Suppressor macrophage treated with lipopolysaccharide for 1 hour (primary cell): ENCODE measurements around the gene ZGLP1.
"Not testable (repeated sequence)": the region's sequence is repeated elsewhere in the genome, so short reads cannot be mapped to it uniquely, and the experiment has no call there.

Source experiments
- DNase-seq, 3 donors: peaks; one replicate each; pipeline ENCODE4 v3.0.0-alpha.2; 2020 to 2022

ZGLP1 gene

DNA sequence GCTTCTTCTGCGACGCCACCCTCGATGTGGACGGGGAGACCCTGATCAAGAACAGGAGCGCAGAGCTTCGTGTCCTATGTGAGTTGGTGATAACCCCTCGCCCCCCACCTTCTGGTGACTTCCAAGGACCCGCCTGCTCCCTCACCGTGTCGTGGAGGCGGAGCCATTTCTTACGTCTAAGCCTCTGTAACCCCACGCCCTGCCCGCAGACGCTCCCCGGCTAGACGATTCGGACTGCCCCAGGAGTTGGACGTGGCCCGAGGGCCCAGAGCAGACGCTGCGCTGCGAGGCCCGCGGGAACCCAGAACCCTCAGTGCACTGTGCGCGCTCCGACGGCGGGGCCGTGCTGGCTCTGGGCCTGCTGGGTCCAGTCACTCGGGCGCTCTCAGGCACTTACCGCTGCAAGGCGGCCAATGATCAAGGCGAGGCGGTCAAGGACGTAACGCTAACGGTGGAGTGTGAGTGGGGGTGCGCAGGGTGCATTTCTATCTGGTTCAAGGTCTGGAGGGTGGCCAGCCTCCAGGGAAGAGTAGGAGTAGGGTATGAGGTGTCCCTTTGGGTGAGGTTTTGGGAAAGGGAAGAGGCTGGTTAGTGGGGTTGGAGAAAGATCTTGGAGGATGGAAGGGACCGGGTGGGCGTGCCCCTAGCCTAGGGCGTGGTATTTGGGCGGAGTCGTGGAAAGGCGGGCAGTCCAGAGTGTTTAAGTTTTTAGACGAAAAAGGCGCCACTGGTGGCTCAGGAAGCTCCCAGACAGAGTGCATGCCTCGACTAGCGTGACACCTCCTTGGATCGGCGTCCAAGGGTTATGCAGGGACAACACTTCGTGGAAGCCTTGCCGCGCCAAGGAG is 16.6 kb downstream of the ZGLP1 start:
- DNase-seq, result peak; percentile 37 to 57 (median 44)

DNA sequence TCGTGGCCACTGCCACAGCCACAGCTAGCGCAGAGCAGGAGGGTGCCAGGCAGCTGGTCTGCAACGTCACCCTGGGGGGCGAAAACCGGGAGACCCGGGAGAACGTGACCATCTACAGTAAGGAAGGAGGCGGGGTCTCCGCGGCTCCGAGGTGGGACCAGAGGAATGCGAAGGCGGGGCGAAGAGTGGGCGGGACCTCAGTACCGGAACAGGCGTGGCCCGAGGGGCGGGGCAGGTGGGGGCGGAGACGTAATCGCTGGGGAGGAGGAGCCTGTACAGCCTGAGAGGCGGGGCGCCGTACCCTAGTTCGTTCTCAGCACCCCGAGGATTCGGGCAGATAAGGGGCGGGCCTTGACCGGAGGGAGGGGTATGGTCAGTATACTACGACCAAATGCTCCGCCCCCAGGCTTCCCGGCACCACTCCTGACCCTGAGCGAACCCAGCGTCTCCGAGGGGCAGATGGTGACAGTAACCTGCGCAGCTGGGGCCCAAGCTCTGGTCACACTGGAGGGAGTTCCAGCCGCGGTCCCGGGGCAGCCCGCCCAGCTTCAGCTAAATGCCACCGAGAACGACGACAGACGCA is 17.3 kb downstream of the ZGLP1 start:
- DNase-seq, result peak; percentile 93 to 98 (median 97)

DNA sequence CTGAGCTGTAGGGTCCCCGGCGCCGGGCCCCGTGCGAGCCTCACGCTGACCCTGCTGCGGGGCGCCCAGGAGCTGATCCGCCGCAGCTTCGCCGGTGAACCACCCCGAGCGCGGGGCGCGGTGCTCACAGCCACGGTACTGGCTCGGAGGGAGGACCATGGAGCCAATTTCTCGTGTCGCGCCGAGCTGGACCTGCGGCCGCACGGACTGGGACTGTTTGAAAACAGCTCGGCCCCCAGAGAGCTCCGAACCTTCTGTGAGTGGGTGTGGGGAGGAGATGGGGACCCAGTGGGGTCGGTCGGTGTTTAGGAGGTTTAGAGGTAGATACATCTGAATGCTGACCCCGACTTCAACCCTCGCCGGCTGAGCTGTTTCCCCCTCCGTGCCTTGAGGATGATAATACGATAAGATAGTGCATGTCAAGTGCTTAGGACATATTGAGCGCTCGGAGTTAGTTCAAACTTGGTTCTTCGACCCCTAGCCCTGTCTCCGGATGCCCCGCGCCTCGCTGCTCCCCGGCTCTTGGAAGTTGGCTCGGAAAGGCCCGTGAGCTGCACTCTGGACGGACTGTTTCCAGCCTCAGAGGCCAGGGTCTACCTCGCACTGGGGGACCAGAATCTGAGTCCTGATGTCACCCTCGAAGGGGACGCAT is 17.9 kb downstream of the ZGLP1 start:
- no peak for DNase-seq

DNA sequence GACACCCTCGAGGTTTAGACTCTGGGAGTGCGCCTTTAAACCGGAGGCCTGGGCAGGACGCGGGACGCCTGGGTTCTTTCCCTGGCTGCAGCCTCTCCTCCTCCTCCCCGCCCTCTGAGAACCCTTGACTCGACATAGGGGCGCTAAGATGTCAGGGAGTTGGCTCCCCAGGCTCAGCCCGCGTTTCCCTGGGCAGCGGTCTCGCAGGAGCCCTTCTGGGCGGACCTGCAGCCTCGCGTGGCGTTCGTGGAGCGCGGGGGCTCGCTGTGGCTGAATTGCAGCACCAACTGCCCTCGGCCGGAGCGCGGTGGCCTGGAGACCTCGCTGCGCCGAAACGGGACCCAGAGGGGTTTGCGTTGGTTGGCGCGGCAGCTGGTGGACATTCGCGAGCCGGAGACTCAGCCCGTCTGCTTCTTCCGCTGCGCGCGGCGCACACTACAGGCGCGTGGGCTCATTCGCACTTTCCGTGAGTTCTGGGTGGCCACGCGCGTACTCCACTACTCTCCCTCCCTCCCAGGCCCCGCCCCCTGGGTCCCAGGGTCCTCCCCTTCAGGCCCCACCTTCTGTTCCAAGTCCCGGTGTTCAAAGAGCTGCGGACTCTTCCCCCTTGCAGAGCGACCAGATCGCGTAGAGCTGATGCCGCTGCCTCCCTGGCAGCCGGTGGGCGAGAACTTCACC is 18.6 kb downstream of the ZGLP1 start:
- DNase-seq, result peak; percentile 75 to 89 (median 86)

DNA sequence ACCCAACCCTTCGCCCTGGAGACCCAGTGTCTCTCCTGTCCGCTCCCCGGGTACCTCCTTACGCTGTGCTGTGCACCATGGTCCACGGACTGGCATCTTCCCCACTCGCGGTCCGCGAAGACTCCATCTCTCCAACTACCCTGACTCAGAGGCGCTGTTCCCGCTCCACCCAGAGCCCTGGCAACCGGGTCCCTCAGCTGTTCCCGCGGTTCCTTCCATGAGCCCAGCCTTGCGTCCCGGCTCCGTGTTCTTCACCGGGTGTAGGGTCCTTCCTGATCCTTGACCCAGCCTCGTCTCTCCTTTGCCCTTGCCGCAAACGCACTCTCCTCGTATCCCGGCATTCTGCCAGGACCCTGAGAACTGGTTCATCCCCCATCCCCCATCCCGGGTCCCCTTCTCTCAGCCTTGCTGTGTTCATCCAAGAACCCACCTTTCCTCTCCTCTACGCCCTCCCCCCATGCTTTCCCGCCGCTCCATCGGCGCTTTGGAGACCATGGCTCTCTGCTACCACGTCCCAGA is 19.2 kb downstream of the ZGLP1 start:
- DNase-seq, result peak; percentile 40 to 54 (median 45)

DNA sequence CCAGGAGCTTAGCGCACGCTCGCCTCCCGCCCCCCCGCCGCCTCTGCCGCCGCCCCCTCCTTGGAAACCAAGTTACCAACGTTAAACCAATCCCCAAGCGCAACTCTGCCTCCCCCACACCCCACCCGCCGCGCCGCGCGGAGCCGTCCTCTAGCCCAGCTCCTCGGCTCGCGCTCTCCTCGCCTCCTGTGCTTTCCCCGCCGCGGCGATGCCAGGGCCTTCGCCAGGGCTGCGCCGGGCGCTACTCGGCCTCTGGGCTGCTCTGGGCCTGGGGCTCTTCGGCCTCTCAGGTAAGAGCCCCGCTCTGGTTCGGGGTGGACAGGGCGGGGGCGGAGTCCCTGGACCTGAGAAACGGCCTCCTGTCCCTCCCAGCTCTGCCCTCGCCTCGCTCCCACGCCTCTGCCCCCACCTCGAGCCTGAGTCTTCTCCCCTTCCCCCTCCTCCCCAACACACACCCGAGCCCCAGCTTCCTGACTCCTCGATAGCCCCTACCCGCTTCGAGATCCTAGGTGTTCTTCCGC is 19.7 kb downstream of the ZGLP1 start, which contains the start of gene ICAM5:
Gene ICAM5 (plus strand): TSS at position 117 of the 521 bp plus-strand sequence. CDS start 92 bp downstream, at position 209.
- peak; percentile 69 to 88 (median 70) for DNase-seq

DNA sequence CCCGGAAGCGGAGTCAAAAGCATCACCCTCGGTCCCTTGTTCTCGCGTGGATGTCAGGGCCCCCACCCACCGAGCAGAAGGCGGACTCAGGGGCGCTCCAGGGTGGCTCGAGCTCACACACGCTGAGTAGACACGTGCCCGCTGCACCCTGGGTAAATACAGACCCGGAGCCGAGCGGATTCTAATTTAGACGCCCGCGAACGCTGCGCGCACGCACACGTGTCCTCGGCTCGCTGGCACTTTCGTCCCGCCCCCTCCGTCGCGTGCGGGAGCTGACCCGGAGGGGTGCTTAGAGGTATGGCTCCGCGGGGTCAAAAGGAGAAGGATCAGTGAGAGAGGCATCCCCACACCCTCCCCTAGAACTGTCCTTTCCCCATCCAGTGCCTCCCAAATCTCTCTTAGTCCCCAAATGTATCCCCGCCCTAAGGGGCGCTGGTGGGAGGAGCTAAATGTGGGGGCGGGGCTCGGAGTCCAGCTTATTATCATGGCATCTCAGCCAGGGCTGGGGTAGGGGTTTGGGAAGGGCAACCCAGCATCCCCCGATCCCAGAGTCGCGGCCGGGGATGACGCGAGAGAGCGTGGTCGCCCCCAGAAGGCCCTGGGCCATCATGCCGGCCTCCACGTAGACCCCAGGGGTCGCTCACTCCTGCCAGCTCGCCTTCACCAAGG is 20.3 kb downstream of the ZGLP1 start:
- peak; percentile 86 to 93 (median 87) for DNase-seq

DNA sequence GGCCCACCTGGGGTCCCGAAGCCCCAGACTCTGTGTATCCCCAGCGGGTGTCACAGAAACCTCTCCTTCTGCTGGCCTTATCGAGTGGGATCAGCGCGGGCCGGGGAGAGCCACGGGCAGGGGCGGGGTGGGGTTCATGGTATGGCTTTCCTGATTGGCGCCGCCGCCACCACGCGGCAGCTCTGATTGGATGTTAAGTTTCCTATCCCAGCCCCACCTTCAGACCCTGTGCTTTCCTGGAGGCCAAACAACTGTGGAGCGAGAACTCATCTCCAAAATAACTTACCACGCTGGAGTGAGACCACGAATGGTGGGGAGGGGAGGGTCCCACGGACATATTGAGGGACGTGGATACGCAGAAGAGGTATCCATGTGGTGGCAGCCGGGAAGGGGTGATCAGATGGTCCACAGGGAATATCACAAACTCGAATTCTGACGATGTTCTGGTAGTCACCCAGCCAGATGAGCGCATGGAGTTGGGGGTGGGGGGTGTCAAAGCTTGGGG is 20.9 kb downstream of the ZGLP1 start:
- peak; percentile 76 to 87 (median 78) for DNase-seq

DNA sequence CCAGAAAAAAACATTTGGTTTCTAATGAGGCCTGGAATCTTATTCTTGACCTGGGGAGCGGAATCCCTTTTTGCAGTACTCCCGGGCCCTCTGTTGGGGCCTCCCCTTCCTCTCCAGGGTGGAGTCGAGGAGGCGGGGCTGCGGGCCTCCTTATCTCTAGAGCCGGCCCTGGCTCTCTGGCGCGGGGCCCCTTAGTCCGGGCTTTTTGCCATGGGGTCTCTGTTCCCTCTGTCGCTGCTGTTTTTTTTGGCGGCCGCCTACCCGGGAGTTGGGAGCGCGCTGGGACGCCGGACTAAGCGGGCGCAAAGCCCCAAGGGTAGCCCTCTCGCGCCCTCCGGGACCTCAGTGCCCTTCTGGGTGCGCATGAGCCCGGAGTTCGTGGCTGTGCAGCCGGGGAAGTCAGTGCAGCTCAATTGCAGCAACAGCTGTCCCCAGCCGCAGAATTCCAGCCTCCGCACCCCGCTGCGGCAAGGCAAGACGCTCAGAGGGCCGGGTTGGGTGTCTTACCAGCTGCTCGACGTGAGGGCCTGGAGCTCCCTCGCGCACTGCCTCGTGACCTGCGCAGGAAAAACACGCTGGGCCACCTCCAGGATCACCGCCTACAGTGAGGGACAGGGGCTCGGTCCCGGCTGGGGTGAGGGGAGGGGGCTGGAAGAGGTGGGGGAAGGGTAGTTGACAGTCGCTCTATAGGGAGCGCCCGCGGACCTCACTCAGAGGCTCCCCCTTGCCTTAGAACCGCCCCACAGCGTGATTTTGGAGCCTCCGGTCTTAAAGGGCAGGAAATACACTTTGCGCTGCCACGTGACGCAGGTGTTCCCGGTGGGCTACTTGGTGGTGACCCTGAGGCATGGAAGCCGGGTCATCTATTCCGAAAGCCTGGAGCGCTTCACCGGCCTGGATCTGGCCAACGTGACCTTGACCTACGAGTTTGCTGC is 22.5 kb downstream of the ZGLP1 start, which contains the start of gene ICAM4:
Gene ICAM4 (plus strand): TSS at position 153 of the 935 bp plus-strand sequence. CDS start 58 bp downstream, at position 211.
- peak; percentile 82 to 88 (median 86) for DNase-seq

DNA sequence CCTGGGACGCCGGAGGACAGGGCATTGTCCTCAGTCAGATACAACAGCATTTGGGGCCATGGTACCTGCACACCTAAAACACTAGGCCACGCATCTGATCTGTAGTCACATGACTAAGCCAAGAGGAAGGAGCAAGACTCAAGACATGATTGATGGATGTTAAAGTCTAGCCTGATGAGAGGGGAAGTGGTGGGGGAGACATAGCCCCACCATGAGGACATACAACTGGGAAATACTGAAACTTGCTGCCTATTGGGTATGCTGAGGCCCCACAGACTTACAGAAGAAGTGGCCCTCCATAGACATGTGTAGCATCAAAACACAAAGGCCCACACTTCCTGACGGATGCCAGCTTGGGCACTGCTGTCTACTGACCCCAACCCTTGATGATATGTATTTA is 24.2 kb downstream of the ZGLP1 start:
- peak in 1 of 3 donors; percentile 24 for DNase-seq

DNA sequence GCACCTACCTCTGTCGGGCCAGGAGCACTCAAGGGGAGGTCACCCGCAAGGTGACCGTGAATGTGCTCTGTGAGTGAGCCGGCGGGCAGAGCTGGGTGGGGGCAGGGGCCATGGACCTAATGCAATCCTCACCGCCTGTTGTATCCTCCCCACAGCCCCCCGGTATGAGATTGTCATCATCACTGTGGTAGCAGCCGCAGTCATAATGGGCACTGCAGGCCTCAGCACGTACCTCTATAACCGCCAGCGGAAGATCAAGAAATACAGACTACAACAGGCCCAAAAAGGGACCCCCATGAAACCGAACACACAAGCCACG is 24.7 kb downstream of the ZGLP1 start:
- no peak for DNase-seq

DNA sequence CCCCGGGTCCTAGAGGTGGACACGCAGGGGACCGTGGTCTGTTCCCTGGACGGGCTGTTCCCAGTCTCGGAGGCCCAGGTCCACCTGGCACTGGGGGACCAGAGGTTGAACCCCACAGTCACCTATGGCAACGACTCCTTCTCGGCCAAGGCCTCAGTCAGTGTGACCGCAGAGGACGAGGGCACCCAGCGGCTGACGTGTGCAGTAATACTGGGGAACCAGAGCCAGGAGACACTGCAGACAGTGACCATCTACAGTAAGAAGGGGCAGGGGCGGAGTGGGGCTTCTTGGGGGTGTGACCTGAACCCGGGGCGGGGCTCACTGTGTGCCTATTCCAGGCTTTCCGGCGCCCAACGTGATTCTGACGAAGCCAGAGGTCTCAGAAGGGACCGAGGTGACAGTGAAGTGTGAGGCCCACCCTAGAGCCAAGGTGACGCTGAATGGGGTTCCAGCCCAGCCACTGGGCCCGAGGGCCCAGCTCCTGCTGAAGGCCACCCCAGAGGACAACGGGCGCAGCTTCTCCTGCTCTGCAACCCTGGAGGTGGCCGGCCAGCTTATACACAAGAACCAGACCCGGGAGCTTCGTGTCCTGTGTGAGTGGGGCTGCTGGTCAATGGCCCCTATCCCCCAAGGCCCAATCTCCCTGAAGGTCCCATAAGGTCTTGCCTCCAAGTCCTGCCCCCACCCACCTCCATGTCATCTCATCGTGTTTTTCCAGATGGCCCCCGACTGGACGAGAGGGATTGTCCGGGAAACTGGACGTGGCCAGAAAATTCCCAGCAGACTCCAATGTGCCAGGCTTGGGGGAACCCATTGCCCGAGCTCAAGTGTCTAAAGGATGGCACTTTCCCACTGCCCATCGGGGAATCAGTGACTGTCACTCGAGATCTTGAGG is 25.3 kb downstream of the ZGLP1 start:
- peak in 2 of 3 donors; percentile 31 to 50 for DNase-seq

DNA sequence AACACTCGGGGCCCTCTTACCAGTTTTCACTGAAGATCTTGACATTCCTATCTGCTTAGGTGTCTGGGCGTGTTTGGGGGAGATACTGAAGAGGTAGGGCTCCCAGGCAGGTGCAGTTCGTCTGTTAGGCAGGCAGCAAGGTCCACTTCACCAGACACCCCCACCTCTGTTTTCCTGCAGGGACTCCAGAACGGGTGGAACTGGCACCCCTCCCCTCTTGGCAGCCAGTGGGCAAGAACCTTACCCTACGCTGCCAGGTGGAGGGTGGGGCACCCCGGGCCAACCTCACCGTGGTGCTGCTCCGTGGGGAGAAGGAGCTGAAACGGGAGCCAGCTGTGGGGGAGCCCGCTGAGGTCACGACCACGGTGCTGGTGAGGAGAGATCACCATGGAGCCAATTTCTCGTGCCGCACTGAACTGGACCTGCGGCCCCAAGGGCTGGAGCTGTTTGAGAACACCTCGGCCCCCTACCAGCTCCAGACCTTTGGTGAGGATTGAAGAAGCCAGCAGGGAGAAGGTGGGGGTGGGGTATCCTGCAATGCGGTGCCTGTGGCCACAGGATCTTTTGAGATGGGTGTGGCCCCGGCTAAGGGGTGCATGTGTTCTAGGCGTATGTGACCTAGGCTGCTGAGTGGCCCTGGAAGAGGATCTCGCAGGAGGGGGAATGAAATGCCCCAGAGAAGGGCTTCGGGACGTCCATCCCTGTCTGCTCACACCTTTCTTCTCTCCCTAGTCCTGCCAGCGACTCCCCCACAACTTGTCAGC is 26.1 kb downstream of the ZGLP1 start:
- DNase-seq, result peak in 2 of 3 donors; percentile 31 to 48

DNA sequence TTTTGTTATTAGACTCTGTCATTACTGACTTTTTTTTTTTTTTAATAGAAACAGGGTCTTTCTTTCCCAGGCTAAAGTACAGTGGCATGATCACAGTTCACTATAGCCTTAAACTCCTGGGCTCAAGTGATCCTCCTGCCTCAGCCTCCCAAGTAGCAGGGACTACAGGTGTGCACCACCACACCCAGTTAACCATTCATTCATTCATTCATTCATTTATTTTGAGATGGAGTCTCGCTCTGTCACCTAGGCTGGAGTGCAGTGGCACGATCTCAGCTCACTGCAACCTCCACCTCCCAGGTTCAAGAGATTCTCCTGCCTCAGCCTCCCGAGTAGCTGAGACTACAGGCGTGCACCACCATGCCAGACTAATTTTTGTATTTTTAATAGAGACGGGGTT is 27.6 kb downstream of the ZGLP1 start:
- not testable (repeated sequence) for DNase-seq

DNA sequence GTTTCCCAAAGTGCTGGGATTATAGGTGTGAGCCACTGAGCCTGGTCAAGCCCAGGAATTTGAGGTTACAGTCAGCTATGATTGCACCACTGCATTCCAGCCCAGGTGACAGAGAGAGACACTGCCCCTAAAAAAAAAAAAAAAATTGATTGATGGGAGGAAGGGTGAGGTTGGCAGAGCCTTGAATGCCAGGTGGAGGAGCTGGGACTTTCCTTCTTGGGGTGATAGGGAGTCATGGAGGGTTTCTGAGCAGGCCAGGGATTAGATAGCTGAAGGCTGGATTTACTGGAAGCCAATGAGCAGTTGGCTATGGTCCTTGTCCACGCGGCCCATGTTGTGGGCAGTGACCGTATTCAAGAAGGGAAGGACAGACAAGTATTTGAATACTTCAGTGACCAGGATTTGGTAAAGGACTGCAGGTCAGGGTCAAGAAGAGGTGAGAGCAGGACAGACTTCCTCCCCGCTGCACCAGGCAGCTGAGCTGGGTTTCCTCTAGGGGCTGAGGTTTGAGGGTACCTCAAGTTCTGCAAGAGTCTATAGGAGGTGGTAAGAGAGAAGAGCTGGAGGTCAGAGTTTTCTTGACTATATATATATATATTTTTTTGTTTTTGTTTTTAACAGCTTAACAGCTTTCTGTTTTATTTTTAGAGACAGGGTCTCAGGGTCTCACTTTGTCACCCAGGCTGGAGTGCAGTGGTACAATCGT is 29.7 kb downstream of the ZGLP1 start:
- peak in 2 of 3 donors; percentile 29 to 35 for DNase-seq

DNA sequence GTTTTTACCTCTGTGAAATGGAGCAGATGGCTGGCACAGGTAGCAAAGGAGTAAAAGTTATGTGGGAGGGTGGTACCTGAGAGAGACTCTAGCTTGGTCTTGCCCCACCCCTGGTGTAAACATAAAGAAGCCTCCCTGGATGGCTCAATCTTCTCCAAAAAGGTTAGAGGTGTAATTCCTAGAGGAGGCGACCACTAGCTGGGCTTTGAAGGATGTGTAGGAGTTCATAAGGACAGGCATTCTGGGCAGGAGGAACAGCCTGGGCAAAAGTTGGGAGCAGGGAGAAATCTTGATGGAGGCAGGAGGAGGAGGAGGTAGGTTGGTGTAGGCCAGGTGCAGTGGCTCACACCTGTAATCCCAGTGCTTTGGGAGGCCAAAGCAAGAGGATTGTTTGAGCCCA is 30.7 kb downstream of the ZGLP1 start:
- peak in 1 of 3 donors; percentile 21 for DNase-seq

DNA sequence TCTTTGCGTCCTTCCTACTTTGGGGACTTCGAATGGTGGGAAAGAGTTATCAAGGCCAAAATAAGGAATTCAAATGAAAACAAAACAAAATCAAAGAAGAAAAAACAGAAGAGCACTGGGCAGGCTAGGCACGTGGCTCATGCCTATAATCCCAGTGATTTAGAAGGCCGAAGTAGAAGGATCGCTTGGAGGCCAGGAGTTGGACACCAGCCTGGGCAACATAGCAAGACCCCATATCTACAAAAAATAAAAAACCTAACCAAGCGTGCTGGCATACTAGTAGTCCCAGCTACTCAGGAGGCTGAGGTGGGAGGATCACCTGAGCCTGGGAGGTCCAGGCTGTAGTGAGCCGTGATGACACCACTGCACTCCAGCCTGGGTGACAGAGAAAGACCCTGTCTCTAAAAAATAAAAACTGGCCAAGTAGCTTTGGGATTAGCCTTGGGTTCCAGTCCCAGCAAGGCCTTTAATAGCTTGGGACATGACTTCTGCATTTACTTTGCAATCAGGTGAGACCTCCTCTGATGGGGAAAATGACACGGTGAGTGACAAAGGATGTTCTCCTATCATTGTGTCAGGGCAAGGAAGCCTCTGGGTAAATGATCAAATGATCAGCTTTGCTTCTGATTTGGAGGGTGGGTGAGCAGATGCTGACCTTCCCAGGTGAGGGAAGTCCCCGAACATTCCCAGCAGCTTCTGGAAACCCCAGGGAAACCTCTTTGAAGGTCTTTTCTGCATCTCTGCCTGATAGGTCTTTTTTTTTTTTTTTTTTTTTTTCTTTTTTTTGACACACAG is 31.6 kb downstream of the ZGLP1 start:
- peak; percentile 46 to 64 (median 58) for DNase-seq
